ENCODE data around the gene ZNF184.

ZNF184 gene

DNA sequence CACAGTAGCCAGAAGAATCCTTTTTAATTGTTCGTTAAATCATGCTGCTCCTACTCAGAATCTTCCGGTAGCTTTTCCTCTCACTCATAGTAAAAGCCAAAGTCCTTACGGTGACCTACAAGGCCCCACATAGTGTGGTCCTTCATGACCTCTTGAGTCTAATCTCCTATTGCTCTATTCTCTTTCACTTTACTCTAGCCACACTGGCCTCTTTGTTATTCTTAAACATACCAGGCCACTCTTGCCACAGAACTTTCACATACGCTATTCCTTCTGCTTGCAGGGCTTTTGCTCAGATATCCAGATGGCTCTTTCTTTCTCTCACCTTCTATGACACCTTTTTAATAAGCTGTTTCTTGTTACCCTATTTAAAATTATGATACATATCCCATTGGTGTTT, 58.6 kb downstream of the ZNF184 start:
- Mint-ChIP-seq H3K4me3 (no peak overlapping the region), H3K27me3 (peaks cover 9% of the 10 kb centered on the region), H3K4me1 (no peaks in the 10 kb centered on the region), H3K27ac (no peak overlapping the region), H3K36me3 (peaks cover 6% of the 10 kb centered on the region), H3K9me3 (peaks cover 3% of the 10 kb centered on the region)
- ATAC-seq, result no peak

DNA sequence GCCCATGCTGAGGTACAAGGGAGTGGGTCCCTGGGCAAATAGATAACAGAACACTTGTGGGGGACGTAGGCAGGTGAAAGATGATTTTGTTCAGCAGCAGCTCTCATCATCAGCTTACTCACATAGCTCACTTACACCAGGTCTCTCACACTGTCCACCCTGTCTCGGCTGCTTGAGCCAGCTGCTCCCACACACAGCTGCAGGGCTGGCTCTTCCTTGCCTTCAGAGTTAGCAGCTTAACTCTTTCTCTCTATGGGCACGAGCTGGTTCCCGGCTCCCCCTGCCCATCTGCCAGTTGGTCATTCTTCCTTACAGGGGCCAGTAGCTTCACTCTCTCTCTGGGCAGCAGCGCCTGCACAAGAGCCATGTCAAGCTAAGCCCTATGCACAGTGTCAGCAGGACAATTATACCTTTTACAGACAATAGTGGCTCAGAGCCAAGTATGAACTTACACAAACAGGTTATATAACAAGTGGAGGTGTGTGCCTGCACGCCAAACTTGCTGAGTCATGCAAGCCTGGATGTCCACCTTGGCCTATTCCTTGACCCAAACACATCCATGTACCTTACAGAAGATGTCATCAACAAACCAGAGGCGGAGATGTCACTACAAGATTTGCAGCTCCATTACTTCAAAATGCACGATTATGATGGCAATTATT, 65.6 kb downstream of the ZNF184 start:
- Mint-ChIP-seq H3K9me3 (peaks cover 13% of the 10 kb centered on the region), H3K36me3 (peaks cover 25% of the 10 kb centered on the region), H3K4me1 (peaks cover 6% of the 10 kb centered on the region), H3K27ac (no peak overlapping the region), H3K4me3 (no peak overlapping the region), H3K27me3 (no peaks in the 10 kb centered on the region)
- no peak for ATAC-seq

DNA sequence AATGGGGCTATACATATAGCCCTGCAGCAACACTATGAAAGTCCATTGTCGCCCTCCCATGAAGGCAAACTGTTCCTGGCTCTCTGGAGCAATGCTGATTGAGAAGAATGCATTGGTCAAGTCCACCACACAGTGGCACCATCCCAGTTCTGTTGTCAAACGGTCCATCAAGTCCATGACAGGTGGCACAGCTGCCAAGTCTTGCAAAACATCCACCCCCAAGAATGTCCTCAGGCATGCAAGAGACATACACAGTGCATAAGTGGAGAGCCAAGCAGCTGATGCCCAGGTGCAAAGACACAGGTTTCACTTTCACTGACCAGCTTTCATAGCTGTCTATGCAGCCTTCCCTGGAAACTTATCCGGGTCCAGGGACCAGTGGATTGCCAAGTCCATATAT, 66.8 kb downstream of the ZNF184 start:
- H3K27ac Mint-ChIP-seq, result no peak overlapping the region

DNA sequence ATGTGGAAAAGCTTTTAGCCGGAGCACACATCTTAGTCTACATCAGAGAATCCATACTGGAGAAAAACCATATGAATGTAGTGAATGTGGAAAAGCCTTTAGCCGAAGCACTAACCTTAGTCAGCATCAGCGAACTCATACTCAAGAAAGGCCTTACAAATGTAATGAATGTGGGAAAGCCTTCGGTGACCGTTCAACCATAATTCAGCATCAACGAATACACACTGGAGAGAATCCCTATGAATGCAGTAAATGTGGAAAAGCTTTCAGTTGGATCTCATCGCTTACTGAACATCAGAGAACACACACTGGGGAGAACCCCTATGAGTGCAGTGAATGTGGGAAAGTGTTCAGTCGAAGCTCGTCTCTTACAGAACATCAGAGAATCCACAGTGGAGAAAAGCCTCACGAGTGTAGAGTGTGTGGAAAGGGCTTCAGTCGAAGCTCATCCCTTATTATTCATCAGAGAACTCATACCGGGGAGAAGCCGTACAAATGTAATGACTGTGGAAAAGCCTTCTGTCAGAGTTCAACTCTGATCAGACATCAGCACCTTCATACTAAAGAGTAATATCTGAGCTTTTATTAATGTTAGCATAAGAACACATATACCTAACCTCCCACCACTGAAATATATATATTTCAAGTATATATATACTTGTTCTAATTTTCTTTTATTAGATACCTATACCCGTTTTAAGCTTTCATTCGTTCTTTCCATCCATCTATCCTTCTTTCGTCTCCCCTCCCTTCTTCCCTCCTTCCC, 71.8 kb downstream of the ZNF184 start:
- Mint-ChIP-seq H3K27ac (no peak overlapping the region), H3K27me3 (no peaks in the 10 kb centered on the region), H3K36me3 (peaks cover 81% of the 10 kb centered on the region), H3K4me1 (no peaks in the 10 kb centered on the region), H3K4me3 (no peak overlapping the region), H3K9me3 (peaks cover 30% of the 10 kb centered on the region)
- no peak for ATAC-seq

More for the DNA sequence above, 66.8 kb downstream of the ZNF184 start:
- H3K9me3 Mint-ChIP-seq, result peaks cover 21% of the 10 kb centered on the region
- H3K36me3 Mint-ChIP-seq, result peaks cover 37% of the 10 kb centered on the region
- H3K4me1 Mint-ChIP-seq, result peaks cover 6% of the 10 kb centered on the region
- H3K27me3 Mint-ChIP-seq, result no peaks in the 10 kb centered on the region
- no peak overlapping the region for H3K4me3 Mint-ChIP-seq
- no peak for ATAC-seq
